Measurements from ENCODE around the gene SH3PXD2B.
A peak's percentile ranks its signal among the peaks of the same experiment; 100 is the strongest.
"Not testable (repeated sequence)": the region's sequence is repeated elsewhere in the genome, so short reads cannot be mapped to it uniquely, and the experiment has no call there.

SH3PXD2B gene

GRCh38 chr5:172398645-172399044 lies 55.7 kb downstream of the SH3PXD2B start:
- H4K12ac ChIP-seq (ENCODE audit: low read depth, low read length); H3K14ac ChIP-seq (ENCODE audit: low read length); H4K8ac ChIP-seq (ENCODE audit: low read depth, low read length); H3K4me3 ChIP-seq (ENCODE audit: low read depth, low read length); H2BK12ac ChIP-seq (ENCODE audit: low read length); H2BK5ac ChIP-seq (ENCODE audit: low read depth, low read length, poor library complexity); H3K79me2 ChIP-seq (ENCODE audit: control insufficient read depth, insufficient read depth, low read length, poor library complexity); H2BK120ac ChIP-seq (ENCODE audit: insufficient read depth, low read length, poor library complexity); H3K9me3 ChIP-seq (ENCODE audit: insufficient read depth, low read depth, low read length); H3K4ac ChIP-seq (ENCODE audit: low read depth, low read length); H3K9ac ChIP-seq (ENCODE audit: low read length); H3K18ac ChIP-seq (ENCODE audit: low read length); H3K4me2 ChIP-seq (ENCODE audit: low read length); H3K79me1 ChIP-seq (ENCODE audit: low read length); H2AK5ac ChIP-seq (ENCODE audit: low read length); H3K27me3 ChIP-seq (ENCODE audit: insufficient read depth, low read length); H2AFZ ChIP-seq (ENCODE audit: insufficient read depth, low read length, poor library complexity); H4K91ac ChIP-seq (ENCODE audit: low read depth, low read length); H3K23ac ChIP-seq (ENCODE audit: low read length): not testable (repeated sequence)
- peaks cover 19 to 27% of the 10 kb centered on the region in 2 experiments for H3K36me3 ChIP-seq (ENCODE audit: control insufficient read depth in 1 of 2, insufficient read depth in 2 of 2, low read length in 2 of 2)
- peak overlapping the region; percentile 68 for H3K27ac ChIP-seq (ENCODE audit: low read depth, low read length)
- peaks cover 8 to 17% of the 10 kb centered on the region in 2 experiments for H3K4me1 ChIP-seq (ENCODE audit: control insufficient read depth in 1 of 2, insufficient read depth in 2 of 2, low read length in 2 of 2)
- peak; percentile 84 to 91 for DNase-seq
- no CpG with 5 or more reads among the region's 4 CpGs for WGBS (ENCODE audit: extremely low coverage, insufficient coverage, insufficient read length)

GRCh38 chr5:172396994-172397393 lies 57.3 kb downstream of the SH3PXD2B start:
- not testable (repeated sequence) for H3K18ac ChIP-seq (ENCODE audit: low read length); H2AFZ ChIP-seq (ENCODE audit: insufficient read depth, low read length, poor library complexity); H3K4me3 ChIP-seq (ENCODE audit: low read depth, low read length); H3K27ac ChIP-seq (ENCODE audit: low read depth, low read length); H3K9me3 ChIP-seq (ENCODE audit: insufficient read depth, low read depth, low read length); DNase-seq; H3K79me1 ChIP-seq (ENCODE audit: low read length); H3K4me1 ChIP-seq (ENCODE audit: control insufficient read depth in 1 of 2, insufficient read depth in 2 of 2, low read length in 2 of 2); H3K27me3 ChIP-seq (ENCODE audit: insufficient read depth, low read length); H3K23ac ChIP-seq (ENCODE audit: low read length); H2BK5ac ChIP-seq (ENCODE audit: low read depth, low read length, poor library complexity); H3K9ac ChIP-seq (ENCODE audit: low read length); H4K12ac ChIP-seq (ENCODE audit: low read depth, low read length); H2AK5ac ChIP-seq (ENCODE audit: low read length); H3K4me2 ChIP-seq (ENCODE audit: low read length); H2BK120ac ChIP-seq (ENCODE audit: insufficient read depth, low read length, poor library complexity); H4K91ac ChIP-seq (ENCODE audit: low read depth, low read length); H3K4ac ChIP-seq (ENCODE audit: low read depth, low read length); H2BK12ac ChIP-seq (ENCODE audit: low read length); H4K8ac ChIP-seq (ENCODE audit: low read depth, low read length); H3K14ac ChIP-seq (ENCODE audit: low read length); H3K79me2 ChIP-seq (ENCODE audit: control insufficient read depth, insufficient read depth, low read length, poor library complexity)
- WGBS (ENCODE audit: extremely low coverage, insufficient coverage, insufficient read length), result no CpG with 5 or more reads among the region's 8 CpGs
- H3K36me3 ChIP-seq (ENCODE audit: control insufficient read depth in 1 of 2, insufficient read depth in 2 of 2, low read length in 2 of 2), result peaks cover 10 to 19% of the 10 kb centered on the region in 2 experiments

GRCh38 chr5:172396220-172396619 lies 58.1 kb downstream of the SH3PXD2B start:
- no peak overlapping the region for H3K18ac ChIP-seq (ENCODE audit: low read length)
- H2AK5ac ChIP-seq (ENCODE audit: low read length), result no peak overlapping the region
- no peaks in the 10 kb centered on the region for H3K9me3 ChIP-seq (ENCODE audit: insufficient read depth, low read depth, low read length)
- H3K9ac ChIP-seq (ENCODE audit: low read length), result no peak overlapping the region
- no peak overlapping the region for H3K23ac ChIP-seq (ENCODE audit: low read length)
- H3K4ac ChIP-seq (ENCODE audit: low read depth, low read length), result no peak overlapping the region
- peak in 1 of 2 donors; percentile 71 for DNase-seq
- H4K8ac ChIP-seq (ENCODE audit: low read depth, low read length), result no peak overlapping the region
- H3K79me1 ChIP-seq (ENCODE audit: low read length), result peaks cover 2% of the 10 kb centered on the region
- no peak overlapping the region for H3K27ac ChIP-seq (ENCODE audit: low read depth, low read length)
- peaks cover 10 to 21% of the 10 kb centered on the region in 2 experiments for H3K36me3 ChIP-seq (ENCODE audit: control insufficient read depth in 1 of 2, insufficient read depth in 2 of 2, low read length in 2 of 2)
- H3K4me2 ChIP-seq (ENCODE audit: low read length), result no peak overlapping the region
- H3K4me1 ChIP-seq (ENCODE audit: control insufficient read depth in 1 of 2, insufficient read depth in 2 of 2, low read length in 2 of 2), result peaks cover 0 to 8% of the 10 kb centered on the region in 2 experiments
- H3K14ac ChIP-seq (ENCODE audit: low read length), result no peak overlapping the region
- no peaks in the 10 kb centered on the region for H3K27me3 ChIP-seq (ENCODE audit: insufficient read depth, low read length)
- H2BK12ac ChIP-seq (ENCODE audit: low read length), result no peak overlapping the region
- no peak overlapping the region for H4K91ac ChIP-seq (ENCODE audit: low read depth, low read length)
- H3K4me3 ChIP-seq (ENCODE audit: low read depth, low read length), result no peak overlapping the region
- no peak overlapping the region for H2BK5ac ChIP-seq (ENCODE audit: low read depth, low read length, poor library complexity)
- WGBS (ENCODE audit: extremely low coverage, insufficient coverage, insufficient read length), result no CpG with 5 or more reads among the region's 3 CpGs
- H2AFZ ChIP-seq (ENCODE audit: insufficient read depth, low read length, poor library complexity), result no peak overlapping the region
- H4K12ac ChIP-seq (ENCODE audit: low read depth, low read length), result no peak overlapping the region
- H2BK120ac ChIP-seq (ENCODE audit: insufficient read depth, low read length, poor library complexity), result no peak overlapping the region
- H3K79me2 ChIP-seq (ENCODE audit: control insufficient read depth, insufficient read depth, low read length, poor library complexity), result no peaks in the 10 kb centered on the region

- no peak for DNase-seq
- WGBS (ENCODE audit: extremely low coverage, insufficient coverage, insufficient read length), result no CpG with 5 or more reads among the region's 5 CpGs
These were observed 58.8 kb downstream of the SH3PXD2B start for GRCh38 chr5:172395483-172395882.

More at GRCh38 chr5:172395483-172395882, 58.8 kb downstream of the SH3PXD2B start:
- Histone ChIP-seq H3K23ac (ENCODE audit: low read length) (no peak overlapping the region), H2BK120ac (ENCODE audit: insufficient read depth, low read length, poor library complexity) (no peak overlapping the region), H3K9ac (ENCODE audit: low read length) (no peak overlapping the region), H2AFZ (ENCODE audit: insufficient read depth, low read length, poor library complexity) (no peak overlapping the region), H4K91ac (ENCODE audit: low read depth, low read length) (no peak overlapping the region), H3K4me3 (ENCODE audit: low read depth, low read length) (no peak overlapping the region), H3K36me3 (ENCODE audit: control insufficient read depth in 1 of 2, insufficient read depth in 2 of 2, low read length in 2 of 2) (peaks cover 10 to 22% of the 10 kb centered on the region in 2 experiments), H3K14ac (ENCODE audit: low read length) (no peak overlapping the region), H4K12ac (ENCODE audit: low read depth, low read length) (no peak overlapping the region), H3K4ac (ENCODE audit: low read depth, low read length) (no peak overlapping the region), H3K27ac (ENCODE audit: low read depth, low read length) (no peak overlapping the region), H3K4me2 (ENCODE audit: low read length) (no peak overlapping the region), H3K9me3 (ENCODE audit: insufficient read depth, low read depth, low read length) (no peaks in the 10 kb centered on the region), H2AK5ac (ENCODE audit: low read length) (no peak overlapping the region), H3K79me1 (ENCODE audit: low read length) (peaks cover 2% of the 10 kb centered on the region), H4K8ac (ENCODE audit: low read depth, low read length) (no peak overlapping the region), H3K27me3 (ENCODE audit: insufficient read depth, low read length) (no peaks in the 10 kb centered on the region), H3K79me2 (ENCODE audit: control insufficient read depth, insufficient read depth, low read length, poor library complexity) (no peaks in the 10 kb centered on the region), H3K18ac (ENCODE audit: low read length) (no peak overlapping the region), H2BK12ac (ENCODE audit: low read length) (no peak overlapping the region), H2BK5ac (ENCODE audit: low read depth, low read length, poor library complexity) (no peak overlapping the region), H3K4me1 (ENCODE audit: control insufficient read depth in 1 of 2, insufficient read depth in 2 of 2, low read length in 2 of 2) (peaks cover 0 to 7% of the 10 kb centered on the region in 2 experiments)
